HG03378 (cell line): Measurements from ENCODE around the gene C22orf39.

Experiments used
- ATAC-seq: cut with Tn5 transposase; IDR thresholded peaks from one replicate; pipeline ENCODE4 v1.9.1; 2021; ENCODE audit warnings: mild to moderate bottlenecking, moderate library complexity; ENCODE audit not compliant: unreplicated experiment

The C22orf39 gene

GRCh38 chr22:19477321-19478044 is 30.0 kb upstream of the C22orf39 start:
- ATAC-seq = no peak

DNA sequence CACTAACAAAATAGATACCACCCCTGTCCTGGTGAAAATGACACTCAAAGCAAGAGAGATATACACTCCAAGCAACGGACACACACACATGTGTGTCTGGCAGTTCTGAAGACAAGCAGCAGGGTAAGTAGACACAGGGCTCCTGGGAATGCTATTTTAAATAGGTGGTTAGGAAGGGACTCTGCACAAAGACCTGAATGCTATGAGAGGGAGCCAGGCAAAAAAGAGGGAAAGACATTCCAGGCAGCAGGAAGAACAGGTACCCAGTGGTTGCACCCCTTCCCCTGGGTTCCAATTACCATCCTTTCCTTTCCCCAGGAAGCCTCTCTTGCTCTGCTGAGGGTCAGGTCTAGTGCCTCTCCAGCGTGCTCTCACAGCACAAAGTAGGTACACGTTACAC is 28.5 kb upstream of the C22orf39 start:
- ATAC-seq = no peak

GRCh38 chr22:19473578-19473977 is 26.1 kb upstream of the C22orf39 start:
- no peak for ATAC-seq

GRCh38 chr22:19472233-19472632 is 24.7 kb upstream of the C22orf39 start:
- ATAC-seq = no peak

- ATAC-seq = no peak
Measured at GRCh38 chr22:19471572-19471971, 24.1 kb upstream of the C22orf39 start.

GRCh38 chr22:19470010-19470409 is 22.5 kb upstream of the C22orf39 start:
- ATAC-seq = no peak

- no peak for ATAC-seq
Measured at GRCh38 chr22:19469421-19469820, 21.9 kb upstream of the C22orf39 start.

DNA sequence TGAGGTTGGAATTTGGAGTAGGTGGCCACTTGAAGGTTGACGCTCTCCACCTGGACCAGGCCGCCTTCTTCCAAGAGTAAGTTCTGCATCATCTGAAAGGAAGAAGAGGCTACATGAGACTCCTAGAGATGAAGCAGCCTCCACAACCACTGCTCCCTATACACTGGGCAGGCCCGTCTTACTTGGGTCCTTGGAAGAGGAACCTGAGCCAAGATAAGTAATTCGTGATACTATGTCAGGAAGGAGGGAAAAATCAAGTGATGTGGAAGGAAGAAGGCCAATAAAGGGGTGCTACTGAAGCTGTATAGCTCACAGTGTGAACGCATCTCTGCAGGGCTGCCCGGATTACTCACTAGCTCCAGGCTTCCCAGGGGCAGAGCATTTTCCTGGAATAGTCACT is 20.4 kb upstream of the C22orf39 start:
- ATAC-seq = no peak

- ATAC-seq = no peak
Measured at GRCh38 chr22:19466848-19467752, 19.6 kb upstream of the C22orf39 start.

- ATAC-seq = no peak
Measured at GRCh38 chr22:19466126-19466716, 18.7 kb upstream of the C22orf39 start.

- ATAC-seq = no peak
Measured at GRCh38 chr22:19464975-19465374, 17.5 kb upstream of the C22orf39 start.

DNA sequence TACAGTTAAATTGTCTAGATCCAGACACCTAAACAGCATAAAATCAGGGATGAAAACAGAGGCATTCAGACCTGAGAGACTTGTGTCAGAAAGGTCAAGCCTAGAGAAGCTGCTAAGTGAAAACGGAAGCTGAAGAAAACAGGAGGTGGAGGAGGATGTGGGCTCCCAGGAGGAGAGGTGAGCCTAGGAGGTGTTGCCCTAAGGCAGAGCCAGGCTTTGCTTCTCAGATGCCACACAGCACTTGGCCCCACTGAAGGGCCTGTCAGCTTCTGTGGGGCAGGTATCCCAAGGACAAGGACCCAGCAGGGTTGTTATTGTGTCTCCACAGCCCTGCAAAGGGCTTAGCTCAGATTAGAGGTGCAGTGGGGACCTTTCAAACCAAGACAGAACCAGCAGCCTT is 17.0 kb upstream of the C22orf39 start:
- no peak for ATAC-seq

DNA sequence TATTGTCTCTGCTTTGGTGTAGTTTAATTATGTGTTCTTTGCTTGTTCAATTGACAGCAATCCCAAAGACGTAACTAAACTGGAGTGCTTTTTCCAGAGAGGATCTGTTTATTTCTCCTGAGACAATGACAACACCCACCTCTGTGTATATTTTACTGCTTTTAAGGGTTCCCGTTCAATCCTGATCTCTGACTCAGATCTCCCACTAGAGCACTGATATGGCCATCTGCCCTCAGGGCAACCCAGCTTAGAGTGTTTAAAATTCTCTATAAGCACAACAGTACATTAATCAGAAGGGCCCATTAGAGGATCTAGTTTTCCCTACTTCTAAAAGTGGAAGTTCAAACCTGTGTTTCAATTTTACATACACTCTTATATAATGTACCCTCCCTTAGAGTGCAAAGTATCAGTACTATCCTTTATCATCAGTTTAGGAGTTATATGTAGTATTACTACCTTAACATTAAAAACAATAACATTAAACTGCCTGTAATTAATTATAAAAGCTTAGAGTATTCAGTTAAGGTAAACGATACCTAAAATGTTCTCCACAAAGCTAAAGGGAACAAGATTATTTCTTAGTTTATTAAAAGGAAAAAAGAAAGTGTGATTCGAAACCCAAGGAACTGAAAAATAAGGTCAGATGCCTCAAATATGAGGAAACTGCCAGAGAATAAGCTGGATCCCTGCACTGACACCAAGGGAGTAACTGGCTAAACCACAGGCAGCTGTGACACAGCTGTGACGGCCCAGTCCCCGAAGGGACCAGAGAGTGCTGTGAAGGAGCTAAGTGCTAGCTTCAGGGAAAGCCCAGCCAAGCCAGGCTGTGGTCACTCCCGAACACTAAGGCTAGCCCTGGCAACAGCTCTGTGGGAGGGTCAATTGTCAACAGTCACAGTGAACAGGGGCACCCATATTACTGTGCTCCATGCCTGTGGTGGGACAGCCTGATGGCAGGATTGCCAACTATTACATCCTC is 16.3 kb upstream of the C22orf39 start:
- ATAC-seq = no peak

DNA sequence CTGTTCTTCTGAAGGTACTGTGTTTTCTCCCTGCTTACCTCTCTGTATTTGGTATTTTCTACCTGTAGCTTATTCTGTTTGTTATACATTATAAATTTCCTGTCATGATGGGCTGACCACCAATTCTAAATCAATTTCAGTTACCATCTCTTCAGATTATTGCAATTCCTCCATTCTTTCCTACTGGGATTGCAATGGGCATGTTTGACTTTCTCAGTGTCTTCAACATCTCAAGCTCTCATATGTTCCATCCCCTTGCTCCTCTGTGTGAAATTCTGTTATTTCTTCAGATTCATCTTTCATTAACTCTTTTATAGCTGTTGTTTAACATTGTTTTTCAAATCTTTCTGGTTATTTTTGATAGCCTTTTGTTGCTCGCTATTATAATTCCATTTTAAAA is 15.5 kb upstream of the C22orf39 start:
- ATAC-seq = no peak

DNA sequence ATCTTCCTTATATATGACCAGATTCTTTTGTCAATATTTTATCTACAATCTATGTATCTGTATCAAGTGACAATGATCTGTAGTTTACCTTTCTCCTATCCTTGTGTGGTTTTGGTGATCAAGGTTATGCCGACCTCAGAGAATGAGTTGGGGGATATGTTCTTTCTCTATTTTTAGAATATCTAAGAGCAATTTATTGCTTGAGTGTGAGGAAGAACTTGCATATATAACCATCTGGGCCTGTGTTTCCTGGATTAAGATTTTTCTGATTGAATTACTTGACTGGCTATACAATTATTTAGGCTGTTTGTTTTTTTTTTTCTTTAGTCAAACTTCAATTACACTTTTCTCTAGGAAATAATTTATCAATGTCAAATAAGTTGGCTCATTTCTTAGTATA is 14.0 kb upstream of the C22orf39 start:
- ATAC-seq = no peak

DNA sequence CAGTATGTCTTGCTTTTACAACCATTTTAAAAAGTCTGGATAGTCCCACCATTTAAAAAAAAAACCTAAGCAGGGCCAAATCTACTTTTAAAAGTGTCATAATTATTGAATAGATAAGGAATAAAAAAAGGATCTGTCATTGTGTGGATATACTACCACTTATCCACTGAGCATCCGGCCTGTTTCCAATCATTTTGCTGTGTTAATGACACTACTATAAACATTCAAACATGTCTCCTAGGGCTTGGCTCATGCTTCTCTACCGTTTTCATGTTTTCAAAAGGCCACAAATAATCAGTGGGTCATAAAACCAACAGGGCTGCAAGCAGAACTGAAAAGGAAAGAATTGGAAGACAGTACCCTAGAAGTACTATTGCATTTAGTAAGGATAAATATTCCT is 12.5 kb upstream of the C22orf39 start:
- no peak for ATAC-seq

DNA sequence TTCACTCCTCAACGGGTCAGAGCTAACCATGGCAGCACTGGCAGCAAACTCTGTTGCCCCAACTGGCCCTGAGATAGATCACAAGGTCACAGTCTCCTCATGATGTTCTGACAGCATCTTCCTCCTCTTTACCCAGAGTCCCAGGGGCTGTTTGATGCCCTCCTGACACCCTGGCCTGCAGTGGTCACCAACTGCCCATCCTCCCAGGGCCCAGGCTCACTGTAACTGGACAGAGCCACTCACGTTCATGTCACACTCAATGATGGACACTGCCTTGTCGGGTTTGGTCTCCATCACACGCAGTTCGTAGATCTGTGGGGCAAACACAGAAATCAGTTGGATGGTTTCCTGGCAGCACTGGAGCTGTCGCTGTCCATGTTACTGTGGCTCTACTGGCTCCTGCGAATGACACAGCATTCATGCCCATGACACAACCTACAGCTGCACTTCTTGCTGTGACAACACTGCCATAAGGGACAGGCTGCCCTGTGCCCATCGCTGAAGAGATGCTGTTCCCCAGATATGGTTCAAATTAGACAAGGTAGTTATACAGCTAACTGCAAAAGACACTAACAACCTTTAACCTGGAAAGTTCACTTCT is 10.4 kb upstream of the C22orf39 start:
- no peak for ATAC-seq

- ATAC-seq = no peak
Measured at GRCh38 chr22:19456541-19456940, 9.0 kb upstream of the C22orf39 start.

DNA sequence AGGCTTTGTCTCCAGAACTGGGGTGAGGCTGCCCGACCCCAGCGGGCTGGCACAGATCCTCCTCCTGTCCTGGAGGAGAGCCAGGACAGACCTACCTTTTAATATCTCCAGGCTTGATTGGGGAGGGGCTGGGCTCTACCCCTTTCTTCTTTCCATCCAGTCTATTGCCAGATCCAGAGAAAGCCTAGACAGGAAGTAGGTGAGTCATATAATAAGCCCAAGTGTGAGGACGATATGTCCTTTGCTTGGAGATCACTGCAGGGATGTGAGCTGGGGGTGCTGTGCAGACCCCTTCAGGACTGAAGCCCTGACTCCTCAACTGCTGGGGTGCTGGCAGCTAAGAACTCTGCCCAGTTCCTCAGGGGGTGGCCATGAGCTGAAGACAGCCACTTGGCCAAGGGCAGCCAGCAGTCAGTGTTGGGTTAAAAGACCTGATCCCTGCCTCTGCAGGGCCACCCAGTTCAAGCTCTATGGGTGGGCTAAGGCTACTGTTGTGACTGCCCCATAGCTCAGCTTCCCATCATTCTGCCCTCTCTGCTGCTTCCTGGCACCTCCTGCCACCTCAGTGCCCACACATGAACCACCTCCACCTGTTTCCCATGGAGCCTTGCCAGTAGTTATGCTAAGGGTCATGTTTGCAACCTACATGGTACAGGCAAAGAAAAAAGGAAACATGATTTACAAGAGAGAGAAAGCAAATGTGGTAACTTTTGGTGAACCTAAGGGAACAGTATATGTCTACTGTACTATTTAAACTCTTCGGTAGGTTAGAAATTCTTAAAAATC is 8.3 kb upstream of the C22orf39 start:
- no peak for ATAC-seq
